GM12873 (cell line): ENCODE results near the gene TXNL4A.

Source experiments
- TF ChIP-seq, protein P1 (sequence below): IDR thresholded peaks from 2 replicates; pipeline ENCODE4 v1.5.1; 2012; ENCODE audit warnings: low read depth, mild to moderate bottlenecking, moderate library complexity, low read length, control low read depth; ENCODE audit not compliant: insufficient read depth; ENCODE audit errors: missing control alignments

Gene TXNL4A

DNA sequence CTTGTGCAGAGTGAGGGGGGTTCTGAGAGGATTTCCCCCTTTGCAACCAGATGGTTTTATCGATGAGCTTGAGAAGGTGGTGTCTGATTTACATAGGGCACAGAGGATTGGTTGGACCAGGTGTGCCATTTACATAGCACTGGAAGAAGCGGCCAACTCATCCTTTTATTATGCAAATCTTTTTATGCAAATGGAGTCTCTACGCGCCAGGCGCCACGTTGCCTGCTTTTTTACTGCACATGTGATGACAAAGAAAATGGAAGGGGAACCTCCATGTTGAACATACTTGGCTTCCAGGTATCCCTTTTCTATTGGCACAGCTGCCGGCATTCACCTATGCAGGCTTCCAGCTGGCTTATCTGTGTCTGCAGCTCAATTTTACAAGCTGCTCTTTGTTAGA, 18.4 kb upstream of the TXNL4A start:
- TF ChIP-seq, protein P1, sequence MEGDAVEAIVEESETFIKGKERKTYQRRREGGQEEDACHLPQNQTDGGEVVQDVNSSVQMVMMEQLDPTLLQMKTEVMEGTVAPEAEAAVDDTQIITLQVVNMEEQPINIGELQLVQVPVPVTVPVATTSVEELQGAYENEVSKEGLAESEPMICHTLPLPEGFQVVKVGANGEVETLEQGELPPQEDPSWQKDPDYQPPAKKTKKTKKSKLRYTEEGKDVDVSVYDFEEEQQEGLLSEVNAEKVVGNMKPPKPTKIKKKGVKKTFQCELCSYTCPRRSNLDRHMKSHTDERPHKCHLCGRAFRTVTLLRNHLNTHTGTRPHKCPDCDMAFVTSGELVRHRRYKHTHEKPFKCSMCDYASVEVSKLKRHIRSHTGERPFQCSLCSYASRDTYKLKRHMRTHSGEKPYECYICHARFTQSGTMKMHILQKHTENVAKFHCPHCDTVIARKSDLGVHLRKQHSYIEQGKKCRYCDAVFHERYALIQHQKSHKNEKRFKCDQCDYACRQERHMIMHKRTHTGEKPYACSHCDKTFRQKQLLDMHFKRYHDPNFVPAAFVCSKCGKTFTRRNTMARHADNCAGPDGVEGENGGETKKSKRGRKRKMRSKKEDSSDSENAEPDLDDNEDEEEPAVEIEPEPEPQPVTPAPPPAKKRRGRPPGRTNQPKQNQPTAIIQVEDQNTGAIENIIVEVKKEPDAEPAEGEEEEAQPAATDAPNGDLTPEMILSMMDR, result no peak

DNA sequence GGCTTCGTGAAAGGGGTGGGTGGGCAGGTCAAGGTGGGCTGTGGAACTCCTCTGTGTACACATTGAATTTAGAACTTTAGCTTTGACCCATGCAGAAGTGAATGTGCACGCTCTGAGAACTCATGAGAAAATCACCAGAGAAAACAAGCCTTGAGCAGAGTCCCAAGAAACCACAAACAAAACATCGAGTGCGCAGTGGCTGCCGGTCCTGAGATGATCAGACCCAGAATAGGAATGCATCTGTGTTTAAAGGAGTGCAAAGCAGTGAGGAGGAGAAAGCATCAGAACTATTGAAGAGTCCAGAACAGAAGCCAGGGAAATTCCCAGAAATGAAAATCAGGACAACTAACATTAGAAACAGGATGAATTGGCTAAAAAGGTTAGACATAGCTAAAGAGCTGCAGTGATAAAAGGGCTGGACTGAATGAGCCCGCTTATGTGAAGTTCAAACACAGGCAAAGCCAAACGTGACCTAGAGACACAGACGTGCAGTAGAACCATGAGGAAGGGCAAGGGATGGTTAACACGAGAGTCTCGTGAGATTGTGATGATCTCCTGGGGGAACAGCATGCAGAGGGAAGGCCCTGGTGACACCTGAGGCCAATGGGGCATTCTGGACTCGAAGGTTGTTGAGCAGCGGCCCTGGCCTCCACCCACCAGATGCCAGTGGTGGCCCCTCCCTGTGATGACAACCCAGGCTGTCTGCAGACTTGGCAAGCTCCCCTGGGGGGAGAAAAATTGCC, 16.4 kb upstream of the TXNL4A start:
- TF ChIP-seq, protein P1, result no peak

DNA sequence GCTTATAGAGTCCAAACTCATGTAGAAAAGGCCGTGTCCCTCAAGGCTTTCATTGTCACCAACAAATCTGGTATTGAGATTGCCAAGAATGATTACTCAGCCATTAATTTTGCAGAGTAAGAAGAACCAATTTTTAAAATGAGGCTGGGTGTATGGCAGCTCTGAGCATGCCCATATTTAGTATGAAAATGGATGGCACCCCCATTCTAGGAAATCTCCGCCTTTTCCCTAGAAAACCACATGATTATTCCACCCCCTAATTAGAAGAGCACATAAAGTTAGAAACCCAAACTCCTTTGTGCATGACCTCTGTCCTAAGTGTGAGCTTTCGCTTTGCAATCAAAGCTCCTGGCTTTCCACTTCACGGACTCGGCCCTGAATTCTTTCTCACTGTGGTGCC, 14.1 kb upstream of the TXNL4A start:
- TF ChIP-seq, protein P1, result no peak

DNA sequence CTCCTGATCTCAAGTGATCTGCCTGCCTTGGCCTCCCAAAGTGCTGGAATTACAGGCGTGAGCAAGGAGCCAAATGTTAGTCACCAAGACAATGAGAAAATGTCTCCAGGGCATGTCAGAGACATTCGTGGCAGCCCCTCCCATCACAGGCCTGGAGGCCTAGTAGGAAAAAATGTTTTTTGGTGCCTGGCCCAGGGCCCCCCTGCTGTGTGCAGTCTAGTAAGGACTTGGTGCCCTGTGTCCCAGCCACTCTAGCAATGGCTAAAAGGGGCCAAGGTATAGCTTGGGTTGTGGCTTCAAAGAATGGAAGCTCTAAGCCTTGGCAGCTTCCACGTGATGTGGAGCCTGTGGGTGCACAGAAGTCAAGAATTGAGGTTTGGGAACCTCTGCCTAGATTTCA, 12.5 kb upstream of the TXNL4A start:
- TF ChIP-seq, protein P1, result no peak

DNA sequence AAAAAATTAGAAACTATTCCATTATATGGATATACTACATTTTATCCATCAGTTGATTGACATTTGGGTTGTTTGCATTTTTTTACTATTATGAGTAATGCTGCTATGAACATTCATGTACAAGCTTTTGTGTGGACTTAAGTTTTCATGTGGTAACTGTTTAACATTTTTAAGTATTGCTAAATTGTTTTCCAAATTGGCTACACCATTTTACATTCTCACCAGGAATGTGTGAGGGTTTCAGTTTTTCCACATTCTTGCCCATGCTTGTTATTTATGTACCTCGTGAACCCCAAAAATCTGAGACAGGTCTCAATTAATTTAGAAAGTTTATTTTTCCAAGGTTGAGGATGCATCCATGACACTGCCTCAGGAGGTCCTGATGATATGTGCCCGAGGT, 3.1 kb upstream of the TXNL4A start:
- TF ChIP-seq, protein P1, result no peak

DNA sequence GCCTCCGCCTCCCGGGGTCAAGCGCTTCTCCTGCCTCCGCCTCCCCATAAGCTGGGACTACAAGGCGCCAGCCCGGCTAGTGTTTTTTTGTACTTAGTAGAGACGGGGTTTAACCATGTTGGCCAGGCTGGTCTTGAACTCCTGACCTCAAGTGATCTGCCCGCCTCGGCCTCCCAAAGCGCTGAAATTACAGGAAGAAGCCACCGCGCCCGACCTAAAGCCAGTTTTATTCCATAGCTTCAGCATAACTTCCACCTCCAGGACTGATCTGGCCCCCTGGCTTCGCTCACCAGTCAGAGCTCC, 783 bp upstream of the TXNL4A start:
- TF ChIP-seq, protein P1, result no peak

DNA sequence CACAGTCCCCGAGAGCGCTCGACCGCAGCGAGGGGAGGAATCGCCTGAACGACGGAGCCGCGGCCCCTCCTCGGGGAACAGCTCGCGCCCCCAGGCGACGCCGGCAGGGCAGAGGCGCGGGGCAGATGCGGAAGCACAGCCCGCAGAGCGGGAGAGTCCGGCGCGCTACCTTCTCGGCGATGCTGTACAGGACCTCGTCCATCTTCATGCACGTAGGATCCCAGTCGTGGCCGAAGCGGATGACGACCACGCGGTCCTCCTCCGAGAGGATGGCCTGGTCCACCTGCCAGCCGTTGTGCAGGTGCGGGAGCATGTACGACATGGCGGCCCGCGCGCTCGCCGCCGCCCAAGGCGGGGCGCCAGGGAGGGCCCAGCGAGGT, 302 bp downstream of the TXNL4A start:
- TF ChIP-seq, protein P1, result peak; percentile 48
